NCI-H510A (cell line): ENCODE measurements around the gene MROH2B.

Source experiments
- DNase-seq: peaks from one replicate; lab custom pipeline; 2025; lab: John Stamatoyannopoulos, UW

Gene MROH2B

GRCh38 chr5:41071242-41071641 lies at the start of gene MROH2B:
Gene MROH2B, minus strand, starts transcription at chr5:41071342. Its CDS starts 490 bp downstream, at chr5:41070852.
- no peak for DNase-seq

- no peak for DNase-seq
Measured at GRCh38 chr5:41120600-41120999, 49.5 kb upstream of the MROH2B start.

- DNase-seq = no peak
Measured at GRCh38 chr5:41118177-41118576, 47.0 kb upstream of the MROH2B start.

GRCh38 chr5:41115281-41115680 lies 44.1 kb upstream of the MROH2B start:
- DNase-seq = no peak

GRCh38 chr5:41112486-41113455 lies 41.6 kb upstream of the MROH2B start:
- DNase-seq = no peak

- no peak for DNase-seq
Measured at GRCh38 chr5:41109186-41109585, 38.0 kb upstream of the MROH2B start.

GRCh38 chr5:41102341-41102740 lies 31.2 kb upstream of the MROH2B start:
- DNase-seq = no peak

GRCh38 chr5:41097642-41098041 lies 26.5 kb upstream of the MROH2B start:
- no peak for DNase-seq

- DNase-seq = no peak
Measured at GRCh38 chr5:41095324-41096101, 24.4 kb upstream of the MROH2B start.

- no peak for DNase-seq
Measured at GRCh38 chr5:41094871-41095270, 23.7 kb upstream of the MROH2B start.

GRCh38 chr5:41093803-41094202 lies 22.7 kb upstream of the MROH2B start:
- DNase-seq = no peak

GRCh38 chr5:41087461-41087860 lies 16.3 kb upstream of the MROH2B start:
- no peak for DNase-seq

- no peak for DNase-seq
Measured at GRCh38 chr5:41083306-41083705, 12.2 kb upstream of the MROH2B start.

GRCh38 chr5:41071975-41072374 lies 833 bp upstream of the MROH2B start:
- no peak for DNase-seq

GRCh38 chr5:41067714-41068568 lies 3.2 kb downstream of the MROH2B start:
- DNase-seq = no peak

- DNase-seq = no peak
Measured at GRCh38 chr5:41065691-41066335, 5.3 kb downstream of the MROH2B start.

- no peak for DNase-seq
Measured at GRCh38 chr5:41057940-41058339, 13.2 kb downstream of the MROH2B start.

GRCh38 chr5:41057231-41057630 lies 13.9 kb downstream of the MROH2B start:
- DNase-seq = no peak

- DNase-seq = no peak
Measured at GRCh38 chr5:41048986-41049385, 22.2 kb downstream of the MROH2B start.

GRCh38 chr5:41043109-41043747 lies 27.9 kb downstream of the MROH2B start:
- DNase-seq = no peak

- no peak for DNase-seq
Measured at GRCh38 chr5:41032973-41033372, 38.2 kb downstream of the MROH2B start.
